ENCODE measurements around the gene KPNA6.

- TF ChIP-seq CTCF (IDR thresholded peaks at IDR 0.05; ENCODE audit: low read length): peak; percentile 87
- no peak for TF ChIP-seq EZH2 (optimal IDR thresholded peaks at IDR 0.05; ENCODE audit: low read depth, low read length)
These were observed 108.0 kb downstream of the KPNA6 start for GRCh38 chr1:32215629-32216480.
